Suppressor macrophage treated with lipopolysaccharide for 1 hour (primary cell): ENCODE measurements around the gene WASHC4.
A peak's percentile ranks its signal among the peaks of the same experiment; 100 is the strongest.

Experiments used
- DNase-seq, 3 donors: peaks; one replicate each; pipeline ENCODE4 v3.0.0-alpha.2; 2020 to 2022

WASHC4 gene

GRCh38 chr12:105107494-105108371 is at the start of gene WASHC4:
TSS of gene WASHC4 (plus strand) at chr12:105107731. CDS start at chr12:105107801, 70 bp downstream.
- DNase-seq: peak; percentile 96 to 99 (median 98)

DNA sequence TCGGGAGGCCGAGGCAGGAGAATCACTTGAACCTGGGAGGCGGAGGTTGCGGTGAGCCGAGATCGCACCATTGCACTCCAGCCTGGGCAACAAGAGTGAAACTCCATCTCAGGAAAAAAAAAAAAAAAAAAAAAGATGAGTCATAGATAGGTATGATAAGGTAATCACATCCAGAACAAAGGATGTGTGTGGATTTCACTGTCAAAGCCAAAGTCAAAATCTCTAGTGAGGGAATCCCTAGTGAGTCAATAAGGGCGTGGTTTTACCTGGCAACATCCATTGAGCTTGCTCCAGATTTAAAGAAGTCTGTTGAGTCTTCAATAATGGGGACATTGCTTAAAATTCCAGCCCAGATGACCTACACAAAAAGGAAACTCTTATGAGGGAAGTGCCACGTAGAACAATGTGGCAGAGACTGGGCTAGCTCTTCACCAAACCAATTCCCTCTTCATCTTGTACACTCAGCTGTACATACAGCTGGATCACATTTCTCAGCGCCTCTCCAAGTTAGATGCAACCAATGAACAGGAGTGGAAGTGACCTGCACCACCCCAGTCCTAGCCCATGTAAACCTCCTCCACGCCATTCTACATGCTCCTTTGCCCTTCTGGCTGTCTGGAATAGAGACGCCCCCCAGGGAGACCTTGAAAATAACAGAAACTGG is 46.7 kb upstream of the WASHC4 start:
- peak in 2 of 3 donors; percentile 22 to 35 for DNase-seq

DNA sequence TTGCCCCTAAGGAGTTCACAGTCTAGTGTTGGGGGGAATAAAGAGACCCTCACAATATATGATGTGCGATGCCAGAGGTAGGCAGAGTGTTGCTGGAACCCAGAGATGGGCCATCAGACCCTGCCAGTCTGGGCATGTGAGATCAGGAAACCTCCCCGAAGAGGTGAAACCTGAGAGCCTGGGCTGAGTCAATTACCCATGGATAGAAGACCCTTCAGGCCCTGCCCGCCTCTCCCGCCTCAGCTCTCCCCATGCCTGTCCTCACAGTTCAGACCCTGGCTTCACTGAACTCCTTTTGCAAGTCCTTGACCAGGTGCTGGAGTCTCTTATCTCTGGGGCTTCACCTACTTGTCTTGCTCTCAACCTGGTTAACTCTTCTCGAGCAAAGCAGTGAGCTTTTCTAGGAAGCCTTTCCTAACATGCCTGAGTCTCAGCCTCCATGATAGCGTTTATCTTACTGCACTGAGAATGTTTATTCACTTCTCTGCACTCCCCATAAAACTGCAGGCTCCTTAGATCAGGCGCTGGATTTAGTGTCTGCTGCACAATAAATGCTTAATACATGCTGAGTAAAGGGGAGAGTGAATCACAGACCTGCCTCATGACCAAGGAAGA is 42.9 kb upstream of the WASHC4 start:
- no peak for DNase-seq

GRCh38 chr12:105067511-105068031 is 40.0 kb upstream of the WASHC4 start:
- DNase-seq: no peak

- no peak for DNase-seq
Observed at GRCh38 chr12:105069936-105070702, 37.4 kb upstream of the WASHC4 start.

GRCh38 chr12:105071981-105072380 is 35.5 kb upstream of the WASHC4 start:
- DNase-seq: no peak

DNA sequence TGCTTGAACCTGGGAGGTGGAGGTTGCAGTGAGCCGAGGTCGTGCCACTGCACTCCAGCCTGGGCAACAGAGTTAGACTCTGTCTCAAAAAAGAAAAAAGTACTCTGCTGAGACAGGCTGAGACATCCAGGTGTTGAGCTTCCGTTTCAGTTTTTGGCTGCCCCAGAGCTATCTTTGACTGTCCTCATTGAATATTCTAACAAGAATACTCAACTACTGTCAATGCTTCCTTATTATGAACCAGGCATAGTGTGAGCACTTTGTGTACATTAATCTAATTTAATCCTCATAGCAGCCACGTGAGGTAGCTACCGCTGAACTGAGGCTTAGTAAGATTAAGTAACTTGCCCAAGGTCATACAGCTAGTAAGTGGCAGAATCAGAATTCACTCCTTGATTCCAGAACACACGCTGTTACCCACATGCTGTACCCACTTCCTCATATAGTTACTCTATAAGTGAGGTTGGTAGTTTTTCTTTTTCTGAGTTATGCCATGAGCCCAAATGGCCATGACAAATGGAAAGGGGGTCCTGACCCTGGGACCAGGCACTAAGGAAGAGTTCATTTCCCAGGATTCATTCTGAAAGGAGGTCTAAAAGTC is 34.5 kb upstream of the WASHC4 start:
- DNase-seq: no peak

DNA sequence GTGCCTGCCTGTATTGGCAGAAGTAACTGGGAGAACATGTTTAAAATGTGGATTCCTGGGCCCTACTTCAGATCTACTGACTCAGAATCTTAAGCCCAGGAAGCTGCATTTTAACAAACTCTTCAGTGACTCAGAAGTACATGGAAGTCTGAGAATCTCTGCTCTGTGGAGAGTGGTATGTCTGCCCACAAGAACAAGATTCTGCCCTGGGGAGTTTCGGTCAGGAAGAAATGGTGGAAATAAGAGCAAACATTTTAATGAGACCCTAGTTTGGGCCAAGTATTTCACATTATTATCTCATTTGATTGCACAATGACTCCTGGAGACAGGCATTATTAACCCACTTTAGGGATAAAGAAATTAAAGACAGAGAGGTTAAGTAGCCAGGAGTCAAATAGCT is 31.4 kb upstream of the WASHC4 start:
- no peak for DNase-seq

DNA sequence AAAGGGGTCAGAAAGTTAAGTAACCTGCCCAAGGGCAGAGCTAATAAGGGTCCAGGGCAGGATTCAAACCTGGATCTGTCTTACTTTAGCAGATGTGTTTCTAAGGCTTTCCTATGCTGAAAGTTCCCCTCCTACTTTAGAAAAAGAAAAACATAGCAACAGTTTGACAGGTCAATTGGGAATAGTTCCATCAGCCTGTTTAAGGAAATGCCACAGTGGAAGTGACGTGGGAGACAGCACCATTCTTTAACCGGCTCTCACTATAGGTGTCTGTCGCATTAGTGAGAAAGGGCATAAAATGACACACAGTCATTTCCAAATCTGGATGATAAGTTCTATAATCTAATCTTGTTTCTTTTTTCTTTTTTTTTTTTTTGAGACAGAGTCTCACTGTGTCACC is 30.6 kb upstream of the WASHC4 start:
- no peak for DNase-seq

GRCh38 chr12:105077435-105077834 is 30.1 kb upstream of the WASHC4 start:
- DNase-seq: no peak

DNA sequence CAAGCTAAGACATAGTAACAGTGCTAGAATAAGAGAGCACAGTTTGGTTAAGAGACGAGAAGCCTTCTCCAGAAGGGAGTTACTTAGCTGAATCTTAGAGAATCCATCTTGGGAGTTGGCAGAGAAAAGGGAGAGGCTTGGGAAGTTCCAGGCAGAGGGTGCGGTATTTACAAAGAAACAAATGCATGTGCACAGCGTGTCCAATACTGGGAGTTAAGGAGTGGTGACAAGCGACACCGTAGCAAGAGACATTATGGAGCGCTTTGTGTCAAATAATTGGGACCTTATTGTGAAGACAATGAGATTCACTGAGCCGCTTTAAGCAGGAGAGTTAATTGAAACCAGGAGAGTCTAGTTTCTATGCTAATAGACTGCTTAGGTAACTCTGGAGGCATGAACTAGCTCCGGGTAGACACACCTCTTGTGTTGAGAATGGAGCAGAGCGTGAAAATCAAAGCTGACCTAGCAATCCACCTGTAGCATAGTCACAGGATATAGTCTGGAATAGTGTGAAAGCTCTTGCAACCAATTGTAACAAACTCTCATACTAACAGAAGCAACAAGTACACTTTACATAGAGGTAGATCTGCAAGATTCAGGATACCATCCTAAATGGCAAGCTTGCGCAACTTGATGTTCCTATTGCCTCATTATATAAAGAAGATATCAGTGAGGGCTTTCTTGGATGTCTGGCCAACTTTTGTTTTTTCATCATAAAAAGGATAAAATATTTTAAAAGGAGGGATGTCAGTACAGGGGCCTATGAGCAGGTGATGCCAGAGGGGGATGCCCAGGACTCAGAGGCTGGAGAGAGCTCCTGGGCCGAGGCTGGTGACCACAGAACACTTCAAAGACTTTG is 28.6 kb upstream of the WASHC4 start:
- DNase-seq: no peak

DNA sequence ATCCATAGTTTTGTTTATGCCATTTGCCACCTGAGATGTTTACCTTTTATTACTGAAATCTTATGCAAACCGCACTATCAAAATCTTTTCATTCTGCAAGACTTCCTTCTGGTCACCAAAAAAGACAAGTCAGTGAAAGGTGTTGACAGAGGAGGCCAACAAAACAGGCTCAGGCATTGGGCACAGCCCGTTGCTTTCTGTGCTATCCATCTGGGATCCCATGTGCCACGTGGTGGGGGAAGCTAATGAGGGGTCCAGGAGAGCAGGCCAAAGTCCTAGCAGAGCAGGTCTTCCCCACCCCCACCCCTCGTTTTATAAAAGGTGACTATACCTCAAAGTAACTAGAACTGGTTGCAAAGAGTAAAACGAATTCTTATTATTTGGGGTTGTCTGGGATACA is 24.5 kb upstream of the WASHC4 start:
- DNase-seq: no peak

DNA sequence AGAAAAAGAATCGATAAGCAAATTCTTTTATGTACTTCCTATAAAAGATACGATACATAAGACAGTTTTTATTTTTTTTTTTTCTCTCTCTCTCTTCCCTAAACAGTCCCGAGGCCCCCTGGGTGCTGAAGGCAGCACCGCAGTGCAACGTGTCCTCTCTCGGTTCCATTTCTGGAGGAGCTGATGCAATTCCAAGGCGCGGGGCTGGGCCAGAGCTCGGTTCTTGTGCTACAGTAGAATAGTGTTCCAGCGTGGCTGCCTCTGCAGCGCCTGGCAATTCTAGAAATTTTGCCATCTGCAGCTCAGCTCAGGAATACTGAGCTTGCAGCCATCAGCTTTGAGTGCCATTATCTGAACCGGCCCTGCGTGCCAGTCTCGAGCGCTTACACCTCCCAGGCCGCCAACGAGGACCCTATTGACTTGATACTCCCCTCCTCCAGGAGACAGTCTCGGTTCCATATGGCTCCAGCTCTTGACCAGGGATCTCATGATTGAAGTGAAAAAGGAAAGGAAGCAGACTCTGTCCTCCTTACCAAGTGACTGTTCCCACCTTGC is 23.9 kb upstream of the WASHC4 start:
- DNase-seq: peak; percentile 70 to 80 (median 76)

GRCh38 chr12:105084251-105085250 is 23.0 kb upstream of the WASHC4 start, which contains the start of gene ALDH1L2:
TSS of gene ALDH1L2 (minus strand) at chr12:105084458. CDS start at chr12:105084436, 22 bp downstream.
- DNase-seq: peak; percentile 81 to 94 (median 85)

DNA sequence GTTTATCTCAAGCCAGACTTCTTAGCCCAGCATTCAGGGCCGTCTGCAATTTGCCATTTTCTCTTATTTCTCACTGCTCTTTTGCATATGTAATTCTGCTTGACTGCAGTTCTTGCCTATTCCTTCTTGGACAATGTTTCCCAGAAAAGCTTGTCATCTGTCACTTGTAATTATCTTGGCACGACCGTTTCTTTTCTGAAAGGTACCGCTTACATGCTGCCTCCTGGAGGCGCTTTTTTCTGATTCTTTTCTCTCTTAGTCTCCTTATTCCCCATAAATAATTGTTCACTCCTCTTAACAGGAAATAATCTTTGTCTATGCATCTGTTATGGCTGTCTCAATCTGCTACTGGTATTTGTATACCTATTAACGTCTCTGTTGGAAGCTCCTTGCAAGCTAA is 22.0 kb upstream of the WASHC4 start:
- DNase-seq: no peak

DNA sequence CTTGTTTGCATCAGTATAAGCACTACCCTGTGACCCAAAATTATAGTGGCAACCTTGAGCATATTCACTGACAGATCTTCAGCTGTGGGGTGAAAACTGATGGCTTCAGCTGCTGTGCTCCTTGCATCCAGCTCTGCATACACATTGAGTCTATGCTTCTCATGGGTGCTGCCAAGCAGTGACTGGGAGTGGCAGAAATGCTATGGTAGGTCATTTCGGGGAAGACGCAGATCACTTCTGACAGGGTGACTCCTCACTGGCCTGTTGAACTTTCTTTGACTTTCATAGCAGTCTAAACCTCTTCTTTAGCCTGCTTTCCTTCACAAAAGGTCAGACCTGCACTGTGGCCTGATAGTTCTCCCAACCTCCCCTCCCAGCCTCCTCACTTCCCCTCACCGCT is 17.7 kb upstream of the WASHC4 start:
- DNase-seq: no peak

DNA sequence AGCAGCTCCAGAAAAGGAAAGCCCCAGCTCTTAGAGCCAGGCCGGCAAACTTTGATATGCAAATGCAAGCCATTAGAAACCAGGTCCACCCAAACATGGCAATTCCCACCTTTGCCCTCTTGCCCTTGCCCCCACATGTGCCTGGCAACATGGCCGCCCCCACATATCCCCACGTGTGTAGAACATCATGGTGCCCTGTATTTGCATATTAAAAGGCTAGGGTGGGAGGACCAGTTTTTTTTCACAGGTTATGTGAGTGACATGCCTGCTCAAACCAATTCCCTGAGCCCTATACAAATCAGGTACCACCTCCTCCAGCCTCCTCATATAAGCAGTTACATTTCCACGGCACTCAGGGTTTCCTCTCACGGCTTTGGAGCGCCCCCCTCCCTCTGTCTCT is 17.2 kb upstream of the WASHC4 start:
- no peak for DNase-seq

- DNase-seq: no peak
Observed at GRCh38 chr12:105091476-105092206, 15.9 kb upstream of the WASHC4 start.

- DNase-seq: no peak
Observed at GRCh38 chr12:105092336-105092735, 15.2 kb upstream of the WASHC4 start.
